Mesenteric fat pad (tissue), 1 donor: ENCODE results near the gene ADCY5. TPM values are rescaled to one million over a fixed set of nuclear protein-coding genes. Genes with fewer than 3 reads are reported as not detected.

Experiments used
- DNase-seq: peaks from one replicate; pipeline ENCODE4 v3.0.0-alpha.2; 2020; ENCODE audit warnings: low spot score
- total RNA-seq: library from RNA; stranded (reverse); fragmentation: NEBNext Ultra II Directional; extraction: Animal tissue kit (Norgen Biotek cat#: 25700); gene quantifications from one replicate; pipeline ENCODE4 v1.2.1, GENCODE V29; 2021
- donor health status: DM: yes; HTN: yes; CAD: no.

Gene ADCY5
- total RNA-seq, 1 donor from 2014 or later = 107 TPM

GRCh38 chr3:123459862-123460261, 11.0 kb upstream of the ADCY5 start:
- DNase-seq = no peak

- DNase-seq = no peak
Observed at GRCh38 chr3:123458255-123458654, 9.4 kb upstream of the ADCY5 start.

- no peak for DNase-seq
Observed at GRCh38 chr3:123457841-123458240, 9.0 kb upstream of the ADCY5 start.

DNA sequence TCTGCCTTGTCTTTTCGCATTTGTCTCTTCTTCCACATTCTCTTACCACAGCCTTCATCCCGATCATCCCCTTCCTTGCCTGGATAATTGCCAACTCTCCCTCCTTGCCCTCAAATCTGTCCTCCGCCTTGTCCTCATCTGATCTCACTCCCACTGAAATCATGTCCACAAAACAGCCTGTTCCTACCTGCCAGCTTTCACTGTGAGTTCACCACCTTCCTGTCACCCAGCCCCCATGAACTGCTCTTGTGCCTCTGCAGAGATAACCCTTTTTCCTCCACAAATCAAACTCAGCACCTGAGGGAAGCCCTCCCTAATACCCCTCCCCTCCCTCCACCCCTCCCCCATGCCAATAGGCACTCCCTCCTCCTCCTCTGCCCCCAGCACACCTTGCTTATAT, 4.8 kb upstream of the ADCY5 start:
- no peak for DNase-seq

GRCh38 chr3:123451186-123451585, 2.3 kb upstream of the ADCY5 start:
- no peak for DNase-seq

- DNase-seq = no peak
Observed at GRCh38 chr3:123449997-123450604, 1.2 kb upstream of the ADCY5 start.

GRCh38 chr3:123449102-123449996, 459 bp upstream of the ADCY5 start:
- DNase-seq = no peak

GRCh38 chr3:123447749-123448517, 957 bp downstream of the ADCY5 start:
- no peak for DNase-seq

- no peak for DNase-seq
Observed at GRCh38 chr3:123447416-123447748, 1.5 kb downstream of the ADCY5 start.

DNA sequence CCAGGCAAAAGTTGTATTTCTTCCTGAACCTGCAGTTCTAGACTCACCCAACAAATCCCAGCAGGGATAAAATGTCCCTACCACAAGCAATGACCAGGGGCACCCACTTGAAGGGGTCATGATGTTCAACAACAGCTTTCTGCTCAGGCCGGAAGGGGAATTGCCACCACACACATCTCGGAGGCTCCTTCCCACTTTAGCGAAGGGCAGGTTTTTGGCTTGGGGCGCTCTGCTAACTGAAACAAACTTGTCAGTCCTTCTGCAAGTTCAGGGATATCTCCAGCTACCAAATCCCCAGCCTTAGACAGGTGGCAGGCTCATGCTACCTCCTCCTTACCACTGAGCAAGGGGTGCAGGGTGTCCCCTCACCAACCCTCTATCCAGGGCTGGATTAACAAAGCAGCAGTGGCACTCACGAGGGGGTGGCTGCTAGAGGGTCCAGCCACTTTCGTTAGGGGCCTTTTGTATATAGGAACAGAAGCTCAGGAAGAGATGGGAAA, 2.2 kb downstream of the ADCY5 start:
- DNase-seq = no peak

DNA sequence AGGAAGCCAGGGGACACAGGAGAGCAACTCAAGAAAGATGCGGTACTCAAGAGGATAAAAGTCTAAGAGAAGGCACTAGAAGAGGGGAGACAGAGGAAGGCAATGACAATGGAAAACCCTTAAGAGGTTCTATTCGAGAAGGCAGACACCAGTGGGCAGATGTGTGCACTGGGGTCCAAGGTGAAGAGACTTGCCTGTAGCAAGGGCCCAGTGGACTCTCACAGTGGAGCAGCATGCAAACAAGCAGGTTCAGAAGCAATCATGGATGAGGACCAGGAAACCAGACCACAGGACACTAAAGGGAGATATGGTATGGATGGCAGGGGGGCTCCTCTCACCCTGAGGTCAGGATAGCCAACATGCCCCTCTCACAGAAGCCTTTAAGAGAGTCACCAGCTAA, 2.7 kb downstream of the ADCY5 start:
- DNase-seq = no peak

DNA sequence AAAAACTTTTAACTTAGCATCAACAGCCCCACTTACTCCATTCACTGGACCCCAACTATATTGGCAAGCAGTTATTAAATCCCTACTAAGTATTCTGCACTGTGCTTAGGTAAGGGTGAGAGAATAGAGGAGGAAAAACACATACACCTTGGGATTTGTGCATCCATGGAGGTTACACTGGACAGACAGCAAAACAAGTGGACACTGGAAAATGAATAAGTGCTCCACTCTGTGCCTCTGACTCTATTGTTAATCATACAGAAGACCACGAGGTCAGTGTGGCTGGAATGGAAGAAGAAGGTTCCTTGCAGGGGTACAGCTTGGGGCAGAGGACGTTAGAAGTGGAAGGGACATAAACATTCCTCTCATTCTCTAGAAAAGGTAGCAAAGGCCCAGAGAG, 3.2 kb downstream of the ADCY5 start:
- no peak for DNase-seq

- DNase-seq = no peak
Observed at GRCh38 chr3:123444744-123445143, 4.1 kb downstream of the ADCY5 start.

DNA sequence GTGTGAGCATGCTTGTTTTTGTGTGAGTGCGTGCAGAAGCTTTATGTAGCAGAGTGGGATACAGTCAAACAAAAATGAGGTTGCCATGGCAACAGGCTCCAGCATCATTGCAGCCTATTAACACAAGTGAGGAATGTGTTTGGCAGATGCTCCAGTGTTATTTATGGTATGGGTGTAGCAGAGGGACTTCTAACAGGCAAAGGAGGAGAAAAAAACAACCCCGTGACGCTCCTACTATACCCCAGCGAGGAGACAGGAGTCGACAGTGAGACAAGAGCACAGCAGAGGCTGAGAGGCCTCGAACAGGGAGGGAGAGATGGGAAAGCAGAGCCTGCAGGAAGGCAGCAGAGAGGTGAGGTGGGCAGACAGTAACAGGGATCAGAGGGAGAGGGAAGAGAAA, 4.9 kb downstream of the ADCY5 start:
- no peak for DNase-seq

DNA sequence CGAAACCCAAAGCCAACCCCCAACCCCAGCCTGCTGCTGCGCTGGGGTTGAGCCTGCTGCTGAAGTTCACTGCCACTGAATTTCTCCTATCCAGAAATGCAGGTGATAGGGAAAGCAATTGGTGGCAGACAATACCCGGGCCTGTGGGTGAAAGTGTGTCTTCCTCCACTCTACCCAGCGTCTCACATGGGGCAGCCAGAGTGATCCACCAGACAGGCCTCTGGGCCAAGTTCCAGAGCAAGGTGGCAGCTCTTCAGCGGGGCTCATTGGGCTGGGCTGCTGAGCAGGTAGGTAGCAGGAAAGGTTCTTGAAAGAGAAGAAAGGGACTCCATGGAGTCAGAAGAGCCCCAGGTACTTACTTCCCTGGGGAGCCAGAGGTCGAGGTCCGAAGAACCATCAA, 6.0 kb downstream of the ADCY5 start:
- no peak for DNase-seq

DNA sequence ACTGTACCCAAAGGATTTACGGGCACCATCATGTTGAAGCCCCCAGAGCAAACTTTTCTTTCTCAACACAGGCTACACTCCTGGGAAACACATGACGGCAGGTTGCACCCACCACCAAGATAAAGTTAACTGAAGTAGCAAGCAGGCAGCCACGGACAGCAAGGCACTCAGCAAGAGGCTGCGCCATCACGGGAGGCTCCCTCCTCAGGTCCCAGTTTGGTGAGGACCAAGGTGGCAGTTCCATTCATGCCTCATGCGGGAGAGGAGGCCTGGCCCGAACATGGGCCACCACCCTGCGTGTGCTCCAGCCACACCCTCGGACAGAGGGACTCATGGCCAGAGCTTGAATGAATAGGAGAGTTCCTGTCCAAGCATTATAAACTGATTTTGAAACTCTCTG, 6.8 kb downstream of the ADCY5 start:
- no peak for DNase-seq

DNA sequence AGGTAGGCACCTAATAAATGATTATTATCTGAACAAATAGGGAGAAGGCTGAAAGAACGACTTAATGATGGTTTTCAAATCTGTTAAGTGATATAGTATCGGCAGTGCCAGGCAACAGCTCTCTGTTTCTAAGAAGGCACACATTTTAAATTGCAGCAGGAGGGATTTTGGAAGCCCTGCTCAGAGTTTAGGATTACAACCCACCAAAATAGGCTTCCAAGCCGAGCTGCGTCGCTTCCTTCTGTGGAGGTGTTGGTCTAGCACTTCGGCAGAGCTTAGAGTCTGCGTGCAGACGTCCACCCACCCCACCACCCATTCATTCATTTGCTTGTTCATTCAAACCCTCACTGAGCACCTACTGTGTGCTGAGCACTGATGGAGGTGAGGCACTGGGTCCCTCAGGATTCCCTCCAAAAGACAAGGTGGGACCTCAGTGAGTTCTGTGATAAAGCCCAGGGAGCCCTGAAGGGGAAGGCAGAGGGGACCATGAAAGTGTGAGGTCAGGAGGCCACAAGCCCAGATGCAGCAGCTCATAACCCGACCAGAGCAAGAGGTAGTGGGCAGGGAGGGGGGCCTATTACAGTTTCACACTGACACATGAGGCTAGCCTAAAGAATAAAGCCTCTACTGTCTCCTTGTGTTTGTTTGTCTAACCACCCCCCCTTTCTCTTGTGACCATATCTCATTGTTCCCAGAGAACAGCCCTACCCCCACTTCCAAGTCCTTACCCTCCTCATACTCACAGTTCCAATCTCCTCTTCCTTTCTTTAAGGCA, 8.9 kb downstream of the ADCY5 start:
- DNase-seq = no peak

DNA sequence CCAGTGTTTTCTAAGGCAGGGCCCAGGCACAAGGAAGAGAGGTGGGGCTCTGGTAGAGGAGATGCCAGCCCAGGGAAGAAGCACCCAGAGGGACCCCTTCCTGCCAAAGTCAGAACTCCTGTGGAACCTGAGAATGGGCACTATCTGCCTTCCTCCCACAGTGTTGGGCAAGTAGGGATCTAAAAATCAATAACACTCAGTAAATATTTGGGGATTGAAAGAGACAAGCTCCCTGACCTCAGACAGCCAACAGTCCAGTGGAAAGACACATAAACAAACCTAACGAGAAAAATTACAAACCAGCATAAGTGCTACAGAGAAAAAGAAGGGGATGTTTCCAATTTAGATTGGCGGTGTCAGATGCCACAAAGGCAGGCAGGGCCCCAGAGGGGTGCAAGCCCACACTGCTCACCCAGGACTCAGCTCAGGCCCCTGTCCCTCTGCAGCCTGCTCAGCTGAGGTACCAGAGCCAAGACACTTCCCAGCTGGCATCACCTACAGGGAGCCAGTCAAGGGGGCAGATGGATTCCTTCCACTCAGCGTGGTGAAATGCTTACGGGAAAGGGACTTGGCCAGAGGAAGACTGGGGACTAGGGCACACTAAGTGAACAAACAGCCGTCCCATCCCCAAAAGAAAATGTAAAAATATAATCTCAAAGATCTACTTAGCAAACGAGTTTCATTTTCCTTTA, 15.9 kb downstream of the ADCY5 start:
- no peak for DNase-seq

GRCh38 chr3:123431658-123432324, 17.1 kb downstream of the ADCY5 start:
- DNase-seq = no peak

GRCh38 chr3:123431007-123431657, 17.8 kb downstream of the ADCY5 start:
- no peak for DNase-seq
